ENCODE data around the gene BCAP29.

GRCh38 chr7:107579554-107579884 is 527 bp upstream of the BCAP29 start:
- TF ChIP-seq CTCF (conservative IDR thresholded peaks at IDR 0.05; ENCODE audit: low read depth, low read length) (no peak), POLR2A (IDR thresholded peaks at IDR 0.05; ENCODE audit: low read depth, low read length) (no peak), SMC3 (IDR thresholded peaks at IDR 0.05; ENCODE audit: low read depth, low read length) (no peak), USF2 (IDR thresholded peaks at IDR 0.05; ENCODE audit: low read depth, low read length) (no peak), ELK1 (IDR thresholded peaks at IDR 0.05; ENCODE audit: borderline replicate concordance, low read depth, low read length) (no peak), RCOR1 (IDR thresholded peaks at IDR 0.05; ENCODE audit: insufficient replicate concordance, low read length) (no peak), MAZ (IDR thresholded peaks at IDR 0.05; ENCODE audit: borderline replicate concordance, low read depth, low read length) (no peak), BHLHE40 (IDR thresholded peaks at IDR 0.05; ENCODE audit: low read depth, low read length) (no peak), RFX5 (IDR thresholded peaks at IDR 0.05; ENCODE audit: low read depth, low read length) (no peak), CEBPB (IDR thresholded peaks at IDR 0.05; ENCODE audit: low read depth, low read length) (peak; percentile 40), CHD1 (IDR thresholded peaks at IDR 0.05; ENCODE audit: low read depth, low read length) (no peak), FOS (IDR thresholded peaks at IDR 0.05; ENCODE audit: low read depth, low read length) (no peak), MAFK (IDR thresholded peaks at IDR 0.05; ENCODE audit: low read depth, low read length) (no peak)
